Endometrial microvascular endothelial cells (primary cell): ENCODE data around the gene GINS2. TPM values are rescaled to one million over a fixed set of nuclear protein-coding genes. Genes with fewer than 3 reads are reported as not detected.

Experiments
- in situ Hi-C: cut with HindIII; loops from 2 replicates; pipeline ENCODE4 v1.10.0; 2017; ENCODE audit warnings: low sequenced_read_pairs, low pct_unique_long_range_greater_than_20kb; ENCODE audit errors: inconsistent ontology term
- total RNA-seq: library from RNA; depleted of rRNA; stranded (reverse); fragments of >200 nt; gene quantifications from one replicate; pipeline ENCODE4 v1.2.3, GENCODE V29; 2015; ENCODE audit errors: inconsistent ontology term

GINS2 gene
- total RNA-seq, 1 donor from 2014 or later = 19.9 TPM

GRCh38 chr16:85635545-85636140 lies 53.1 kb downstream of the GINS2 start:
- in situ Hi-C loops = no loop called here

DNA sequence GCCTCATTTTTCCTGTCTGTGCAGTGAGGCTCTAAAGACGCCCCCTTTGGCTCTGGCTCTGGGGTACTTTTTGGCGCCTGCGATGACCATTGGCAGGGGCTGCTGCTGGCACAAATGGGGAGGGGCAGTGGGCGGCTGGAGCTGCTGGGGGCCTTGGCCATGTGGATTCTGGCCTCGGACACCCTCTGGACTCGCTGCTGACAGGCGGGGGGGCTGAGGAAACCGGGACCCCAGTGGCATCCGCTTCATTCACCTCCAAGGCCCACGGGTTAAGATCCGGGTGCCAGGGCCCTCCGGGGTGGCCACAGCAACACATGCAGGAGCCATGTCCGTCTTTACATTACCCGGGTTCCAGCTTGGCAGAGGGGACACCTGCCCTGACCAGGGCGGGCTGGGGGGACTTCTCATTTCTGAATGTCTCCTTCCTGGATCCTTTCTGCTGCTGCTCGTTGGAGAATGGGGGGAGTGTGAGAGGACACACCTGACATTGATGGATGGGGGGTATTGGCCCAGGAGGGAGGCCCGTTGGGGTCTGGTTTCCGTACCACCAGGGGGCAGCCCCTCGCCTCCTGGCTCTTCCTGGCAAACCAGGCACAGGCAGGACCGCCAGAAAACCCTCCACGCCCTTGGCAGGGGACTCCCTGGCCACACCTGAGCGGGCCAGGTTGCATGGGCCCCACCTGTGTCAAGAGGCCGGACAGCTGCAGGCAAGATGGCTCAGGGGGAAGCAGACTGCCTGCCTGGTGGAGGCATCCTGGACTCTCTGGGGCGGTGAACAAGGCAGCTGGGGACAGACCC lies 53.8 kb downstream of the GINS2 start:
- in situ Hi-C loops = no loop called here

DNA sequence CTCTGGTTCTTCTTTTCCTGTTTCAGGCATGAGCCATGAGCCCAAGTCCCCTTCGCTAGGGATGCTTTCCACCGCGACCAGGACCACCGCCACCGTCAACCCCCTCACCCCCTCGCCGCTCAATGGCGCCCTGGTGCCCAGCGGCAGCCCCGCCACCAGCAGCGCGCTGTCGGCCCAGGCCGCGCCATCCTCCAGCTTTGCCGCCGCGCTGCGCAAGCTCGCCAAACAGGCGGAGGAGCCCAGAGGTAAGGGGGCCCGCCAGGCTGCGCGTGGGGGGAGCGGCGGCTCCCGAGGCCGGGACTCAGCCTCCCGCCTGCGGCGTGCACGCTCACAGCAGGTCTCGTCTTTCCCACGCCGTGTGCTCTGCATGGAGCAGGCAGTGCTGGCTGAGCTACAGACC lies 54.9 kb downstream of the GINS2 start:
- in situ Hi-C loops = no loop called here

- in situ Hi-C loops = no loop called here
These were observed 55.4 kb downstream of the GINS2 start for GRCh38 chr16:85633438-85633743.

DNA sequence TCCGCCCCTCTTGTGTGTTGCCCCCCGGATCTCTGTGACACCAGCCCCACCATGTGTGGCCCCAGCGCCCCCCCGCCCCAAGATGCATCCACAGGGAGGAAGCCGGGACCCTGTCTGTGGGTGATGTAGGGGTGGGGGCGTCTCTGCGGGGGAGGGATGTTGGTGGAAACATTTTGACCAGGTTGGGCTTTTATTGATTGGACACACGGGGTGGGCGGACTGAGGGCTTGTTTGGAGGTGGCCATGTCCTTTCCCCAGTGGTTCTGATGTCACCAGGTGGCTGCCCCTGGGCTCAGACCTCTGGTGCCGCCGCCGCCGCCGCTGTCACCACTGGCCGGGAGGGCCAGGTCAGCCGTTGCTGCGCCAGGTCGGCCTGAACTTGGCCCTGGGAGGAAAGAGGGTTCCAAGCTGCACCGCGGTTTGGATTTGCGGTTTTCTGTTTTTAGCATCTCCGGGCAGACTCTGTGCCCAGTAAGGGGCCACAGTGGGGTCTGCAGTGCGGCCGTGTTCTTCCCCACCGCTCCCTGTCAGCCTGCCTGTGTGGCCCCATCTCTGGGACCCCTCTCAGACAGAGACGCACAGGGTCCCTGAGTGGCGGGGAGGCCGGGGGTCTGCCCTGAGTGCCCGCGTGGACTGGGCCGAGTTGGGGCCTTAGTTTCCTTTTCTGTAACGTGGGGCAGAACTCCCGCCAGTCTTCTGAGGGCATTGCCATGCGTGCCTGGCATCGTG lies 55.9 kb downstream of the GINS2 start:
- in situ Hi-C loops = no loop called here

- in situ Hi-C loops = no loop called here
These were observed 56.9 kb downstream of the GINS2 start for GRCh38 chr16:85631802-85632393.

- in situ Hi-C loops = no loop called here
These were observed 57.5 kb downstream of the GINS2 start for GRCh38 chr16:85631230-85631629.

- in situ Hi-C loops = no loop called here
These were observed 58.9 kb downstream of the GINS2 start for GRCh38 chr16:85629853-85630252.

- in situ Hi-C loops = no loop called here
These were observed 59.4 kb downstream of the GINS2 start for GRCh38 chr16:85629326-85629725.

- in situ Hi-C loops = no loop called here
These were observed 60.1 kb downstream of the GINS2 start for GRCh38 chr16:85628645-85629044.

- in situ Hi-C loops = no loop called here
These were observed 60.5 kb downstream of the GINS2 start for GRCh38 chr16:85628265-85628556.

DNA sequence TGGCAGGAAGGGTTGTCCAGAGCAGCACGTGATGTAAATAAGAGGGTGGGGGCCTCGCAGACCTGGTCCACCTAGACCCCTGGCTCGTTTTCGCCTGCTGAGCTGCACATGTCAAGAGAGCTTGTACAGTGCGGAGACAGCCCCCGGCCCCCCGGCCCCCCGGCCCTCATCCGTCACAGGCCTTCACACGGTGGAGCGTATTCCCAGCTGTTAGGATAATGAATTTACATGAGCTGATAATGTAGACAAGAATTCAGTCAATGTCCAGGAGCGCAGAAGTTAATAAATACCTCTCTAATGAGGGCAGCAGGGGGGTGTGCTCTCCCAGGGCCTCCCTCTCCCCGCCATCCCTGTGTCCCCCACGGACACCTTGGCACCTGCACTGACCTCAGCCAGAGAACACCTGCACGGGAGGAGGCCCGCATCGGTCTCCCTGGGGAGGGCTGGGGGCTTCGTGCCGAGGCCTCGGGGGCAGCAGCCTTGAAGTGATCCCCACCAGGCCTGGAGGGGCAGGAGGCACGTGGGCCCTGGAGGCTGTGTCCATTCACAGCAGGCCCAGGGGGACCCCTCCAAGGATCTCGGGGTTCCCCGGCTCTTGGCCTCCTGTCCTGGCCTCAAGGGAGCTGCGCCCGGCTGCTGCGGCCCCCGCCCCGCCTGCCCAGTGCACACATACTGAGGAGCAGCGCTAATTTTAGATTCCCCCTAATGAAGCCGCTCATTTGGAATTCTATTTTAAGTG lies 61.1 kb downstream of the GINS2 start:
- in situ Hi-C loops = no loop called here

GRCh38 chr16:85627089-85627488 lies 61.7 kb downstream of the GINS2 start:
- in situ Hi-C loops = no loop called here

Other genes with a start within 250 kb of the GINS2 start
- 5.8 TPM for gene GSE1, start 75.6 kb downstream of the GINS2 start, total RNA-seq
- gene C16orf74, start 62.1 kb upstream of the GINS2 start, total RNA-seq = 92.9 TPM
- gene EMC8, start 110.6 kb upstream of the GINS2 start, total RNA-seq = 66.3 TPM
- 503 TPM for gene COX4I1, start 110.7 kb upstream of the GINS2 start, total RNA-seq
- gene IRF8, start 210.2 kb upstream of the GINS2 start, total RNA-seq = not detected